SH-SY5Y (cell line): ENCODE data around the gene MRPL34.

Experiments
- GATA2 ChIP-seq: IDR thresholded peaks from 2 replicates; pipeline ENCODE4 v1.6.1; 2011; ENCODE audit warnings: mild to moderate bottlenecking, low read depth, low read length
- GATA3 ChIP-seq: IDR thresholded peaks from 2 replicates; pipeline ENCODE4 v1.6.1; 2011; ENCODE audit warnings: low read depth, mild to moderate bottlenecking, low read length, moderate library complexity

DNA sequence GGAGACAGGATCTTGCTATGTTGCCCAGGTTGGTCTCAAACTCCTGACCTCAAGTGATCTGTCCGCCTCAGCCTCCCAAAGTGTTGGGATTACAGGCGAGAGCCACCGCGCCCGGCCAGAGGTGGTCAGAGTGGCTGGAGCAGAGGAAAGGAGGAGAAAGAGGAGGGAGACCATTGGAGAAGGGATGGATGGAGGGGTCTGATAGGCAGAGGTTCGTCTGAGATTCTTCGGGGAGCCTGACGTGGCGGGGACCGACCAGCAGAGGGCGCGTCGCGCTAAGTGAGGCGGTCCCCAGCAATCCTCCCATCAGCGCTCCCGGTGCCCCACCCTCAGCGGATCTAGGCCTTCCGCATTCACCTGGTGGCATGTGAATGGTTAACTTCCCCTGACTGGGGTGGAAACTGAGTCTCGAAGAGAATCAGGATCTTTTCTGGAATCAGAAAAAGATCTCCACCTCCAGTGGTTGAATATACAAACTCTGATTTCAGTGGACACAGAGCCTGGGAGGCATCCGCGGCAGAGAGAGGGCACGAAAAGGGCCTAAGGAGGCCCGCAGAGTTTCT lies 40.5 kb downstream of the MRPL34 start:
- TF ChIP-seq GATA3: no peak
- no peak for TF ChIP-seq GATA2
